IMR-90 (cell line): ENCODE results near the gene PTPN3.
A peak's percentile ranks its signal among the peaks of the same experiment; 100 is the strongest.

Source experiments
- NFE2L2 ChIP-seq: fragments of 150-350 bp; IDR thresholded peaks from 2 replicates; pipeline ENCODE4 v1.6.1; 2016; ENCODE audit warnings: low read depth, mild to moderate bottlenecking, low read length
- POLR2A ChIP-seq: IDR thresholded peaks from 2 replicates; pipeline ENCODE4 v1.6.1; 2012; ENCODE audit warnings: mild to moderate bottlenecking, low read depth, low read length
- RAD21 ChIP-seq: IDR thresholded peaks from 2 replicates; pipeline ENCODE4 v1.6.1; 2012; ENCODE audit warnings: low read length, improper control_type of control experiment

DNA sequence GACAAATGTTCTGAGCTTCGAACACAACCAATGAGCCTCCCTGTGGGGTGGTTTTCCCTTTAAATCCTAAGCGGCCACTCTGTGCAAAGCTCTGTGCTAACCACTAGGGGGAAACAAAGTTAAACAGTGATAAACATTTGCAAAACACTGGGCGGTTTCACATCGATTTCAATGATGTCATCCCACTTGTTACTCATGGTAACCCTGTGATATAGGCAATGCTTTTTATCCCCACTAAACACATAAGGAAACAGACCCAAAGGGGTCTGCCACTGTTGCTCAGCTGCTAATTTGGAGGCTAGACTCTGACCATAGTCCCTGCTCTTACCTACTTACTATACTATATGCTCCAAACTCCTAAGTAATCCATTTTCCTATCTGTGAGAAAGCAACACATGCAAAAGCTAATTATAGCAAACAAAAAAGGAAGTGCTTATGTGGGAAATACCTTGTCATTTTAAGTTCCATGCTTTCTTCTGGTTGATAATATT is 57.3 kb downstream of the PTPN3 start:
- TF ChIP-seq RAD21 (peak; percentile 73), POLR2A (no peak), NFE2L2 (no peak)
